OCI-M1 (cell line): ENCODE data around the gene TJAP1.
"Not testable (repeated sequence)": the region's sequence is repeated elsewhere in the genome, so short reads cannot be mapped to it uniquely, and the experiment has no call there.

Experiments used
- DNase-seq: peaks from one replicate; lab custom pipeline; 2025; lab: John Stamatoyannopoulos, UW

The TJAP1 gene

DNA sequence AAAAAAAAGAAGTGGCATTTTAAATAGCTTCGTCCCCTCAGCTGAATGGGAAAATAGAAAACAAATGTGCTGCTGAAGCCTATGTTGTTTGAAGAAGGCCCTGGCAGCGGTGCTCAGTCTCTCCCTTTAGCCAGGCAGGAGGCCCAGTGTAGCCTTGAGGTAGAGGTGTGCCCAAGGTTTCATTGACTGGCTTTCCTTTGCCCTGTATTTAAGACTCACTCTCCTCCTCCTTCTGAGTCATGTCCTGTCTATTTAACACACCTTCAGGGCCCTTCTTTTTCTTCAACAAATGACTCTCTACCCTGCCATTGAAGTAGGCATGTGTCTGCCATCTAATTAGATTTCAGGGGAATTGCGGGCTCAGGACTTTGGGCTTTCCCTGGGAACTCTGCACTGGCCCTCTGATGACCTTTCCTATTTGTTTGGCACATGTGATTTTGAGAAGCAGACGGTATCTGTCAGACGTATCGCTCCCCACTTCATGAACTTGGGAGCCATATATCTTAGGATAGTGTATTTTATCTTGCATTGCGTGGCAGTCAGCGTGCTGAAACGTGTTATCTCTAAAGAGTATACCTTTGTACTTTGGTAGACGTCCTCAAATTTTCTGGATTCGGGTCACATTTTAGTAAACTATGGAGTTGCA is 4.3 kb downstream of the TJAP1 start:
- DNase-seq = no peak

DNA sequence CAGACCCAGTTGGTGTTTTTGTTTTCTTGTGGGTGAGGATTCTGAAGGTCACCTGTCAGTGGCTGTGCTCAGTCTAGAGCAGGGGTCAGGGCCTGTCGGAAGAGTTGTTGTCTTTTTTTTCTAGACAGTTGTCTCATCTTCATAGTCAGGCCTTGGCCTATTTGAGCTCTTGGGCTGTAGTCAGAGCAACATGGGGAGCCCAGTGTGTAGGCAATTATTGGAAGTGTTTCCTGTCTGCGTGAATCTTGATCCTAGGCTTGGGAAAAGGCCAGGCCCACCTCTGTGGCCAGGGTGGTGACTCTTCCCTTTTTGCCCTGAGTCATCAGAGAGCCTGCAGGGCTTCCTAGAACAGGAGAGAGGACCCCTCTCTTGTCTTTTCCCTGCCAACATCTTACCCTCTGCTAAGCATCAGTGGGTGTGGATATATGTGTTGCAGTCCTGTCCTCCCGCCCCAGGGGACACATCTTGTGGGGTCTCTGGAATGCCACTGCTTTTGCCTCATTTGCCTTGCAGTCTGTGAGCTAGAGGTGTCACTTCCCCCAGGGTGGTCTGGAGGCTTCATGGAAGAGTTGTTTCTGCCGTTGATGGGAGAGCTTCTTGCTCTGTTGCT is 11.4 kb downstream of the TJAP1 start:
- DNase-seq = no peak

DNA sequence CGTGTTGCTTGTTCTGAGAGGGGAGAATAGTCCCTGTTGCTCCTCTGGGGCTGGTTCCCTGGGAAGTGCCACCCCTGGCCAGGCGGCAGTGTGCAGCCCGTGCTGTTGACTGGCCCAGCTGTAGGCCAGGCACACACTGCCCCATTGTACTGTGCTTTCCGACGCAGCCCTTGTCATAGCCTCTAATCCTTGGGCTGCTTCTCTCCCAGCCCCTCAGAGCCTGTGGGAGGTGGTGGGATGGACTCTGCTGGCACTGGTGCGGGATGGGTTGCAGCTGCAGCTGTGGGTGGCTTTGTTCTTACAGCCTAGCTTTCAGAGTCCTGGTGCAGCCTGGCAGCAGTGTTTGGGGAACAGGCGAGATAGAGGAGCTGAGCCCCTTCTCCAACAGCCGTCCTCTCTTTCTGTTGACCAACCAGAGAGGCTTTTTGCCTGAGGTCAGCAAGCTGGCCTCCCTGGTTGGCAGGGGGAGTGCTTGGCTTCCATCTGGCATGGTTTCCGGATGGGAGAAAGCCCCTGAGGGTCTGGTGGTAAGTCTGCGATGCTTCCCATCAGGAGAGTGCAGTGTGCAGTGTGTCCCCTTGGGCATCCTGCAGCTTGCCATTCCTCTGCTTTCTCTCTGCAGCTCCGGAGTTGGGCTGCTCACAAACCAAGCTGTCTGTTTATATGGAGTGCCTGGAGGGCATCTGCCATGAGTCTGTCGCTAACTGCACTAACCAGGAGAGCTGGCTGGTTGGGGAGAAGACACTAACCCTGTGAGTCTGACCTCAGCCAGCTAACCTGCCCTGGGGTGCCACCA is 12.1 kb downstream of the TJAP1 start:
- DNase-seq = no peak

DNA sequence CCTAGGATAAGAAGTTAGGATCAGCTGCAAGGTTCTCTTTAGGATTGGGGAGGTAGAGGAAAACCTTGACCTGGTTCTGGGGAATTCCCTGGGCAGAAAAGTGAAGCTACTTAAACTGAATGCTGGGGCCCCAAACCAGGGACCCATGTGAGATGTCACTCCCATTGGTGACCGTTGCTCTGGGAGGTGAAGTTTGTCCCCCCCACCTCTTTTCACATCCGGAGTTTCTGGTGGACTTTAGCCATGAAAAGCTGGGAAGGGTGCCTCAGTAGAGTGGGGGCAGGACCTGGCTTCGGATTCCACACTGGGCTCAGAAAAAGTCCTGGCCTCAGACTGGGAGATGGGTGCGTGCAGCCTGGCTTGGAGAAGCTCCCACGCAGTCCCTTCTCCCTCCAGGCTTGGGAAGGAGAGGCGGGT is 13.2 kb downstream of the TJAP1 start:
- DNase-seq = no peak

DNA sequence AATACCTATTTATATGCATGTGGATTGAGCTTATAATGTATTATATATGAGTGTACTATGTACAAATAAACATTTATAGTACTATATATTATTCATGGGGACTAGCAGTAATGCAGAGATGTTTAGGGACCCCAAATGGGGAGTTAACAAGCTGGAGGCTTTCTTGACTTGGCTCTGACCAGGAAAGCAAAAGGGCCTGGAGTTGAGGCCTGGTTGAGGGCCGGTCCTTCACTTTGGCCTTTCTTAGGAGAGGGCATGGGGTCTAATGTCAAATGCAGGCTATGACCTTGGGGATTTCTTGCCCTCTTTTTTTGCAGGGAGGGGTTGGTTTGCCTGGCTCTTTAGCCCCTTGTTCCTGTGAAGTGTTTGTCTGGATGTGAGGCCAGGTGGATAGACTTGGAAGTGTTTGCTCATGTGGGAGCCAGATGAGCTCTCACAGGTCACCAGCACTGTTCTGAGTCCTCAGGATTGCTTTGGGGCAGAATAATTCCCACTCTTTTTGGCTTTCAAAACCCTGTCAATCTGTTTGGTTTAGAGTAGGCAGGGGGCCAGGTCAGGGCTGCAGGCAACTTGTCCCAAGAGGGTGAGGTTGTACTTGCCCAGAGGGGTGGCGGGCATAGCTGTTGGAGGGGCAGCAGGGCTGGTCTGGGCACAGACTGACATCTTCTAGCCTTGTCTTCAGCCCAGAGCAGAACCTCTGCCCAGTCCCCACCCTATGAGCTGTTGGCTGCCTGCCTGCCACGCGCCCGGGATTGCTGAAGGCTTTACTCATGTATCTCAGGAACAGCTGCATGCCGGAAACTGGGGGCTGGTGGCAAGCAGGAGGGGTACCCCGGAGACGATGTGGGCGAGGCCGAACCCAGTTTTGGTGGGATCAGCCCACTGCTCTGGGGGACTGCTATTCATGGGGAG is 14.6 kb downstream of the TJAP1 start:
- no peak for DNase-seq

DNA sequence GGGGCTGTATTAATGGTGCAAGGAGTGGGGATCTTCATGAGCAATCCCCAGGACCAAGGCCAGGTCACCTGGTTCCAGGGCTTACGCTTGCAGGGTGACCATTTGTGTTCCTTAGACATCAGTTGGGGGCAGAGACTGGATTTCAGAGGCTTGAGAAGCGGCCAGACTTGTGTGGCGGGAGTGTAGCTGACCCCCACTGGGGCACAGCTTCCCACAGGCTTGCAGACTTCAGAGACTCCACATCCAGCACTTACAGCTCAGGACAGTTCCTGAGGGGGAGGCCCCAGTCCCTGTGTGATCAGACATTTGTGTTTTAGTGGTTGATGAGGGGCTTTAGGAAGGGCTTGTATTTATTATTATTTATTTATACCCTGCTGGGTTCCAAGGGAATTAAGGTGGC is 15.3 kb downstream of the TJAP1 start:
- no peak for DNase-seq

DNA sequence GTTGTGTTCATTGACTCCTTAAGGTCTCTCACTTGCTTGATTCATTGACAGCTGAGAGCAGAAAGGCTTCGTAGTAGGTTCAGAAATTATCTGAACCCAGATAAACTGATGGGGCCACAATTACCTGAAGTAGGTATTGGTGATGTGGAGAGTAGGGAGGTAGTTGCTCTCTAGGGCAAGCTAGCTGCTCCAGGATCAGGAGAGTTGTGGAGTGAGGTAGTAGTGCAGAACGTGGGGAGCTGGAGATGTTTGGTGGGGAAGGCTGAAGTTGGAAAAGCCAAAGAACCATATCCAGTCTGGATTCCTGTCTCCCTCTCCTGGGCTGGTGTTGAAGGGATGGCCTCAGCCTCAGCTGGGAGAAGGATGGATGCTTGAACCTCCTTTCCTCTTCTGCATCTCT is 15.9 kb downstream of the TJAP1 start:
- DNase-seq = no peak

DNA sequence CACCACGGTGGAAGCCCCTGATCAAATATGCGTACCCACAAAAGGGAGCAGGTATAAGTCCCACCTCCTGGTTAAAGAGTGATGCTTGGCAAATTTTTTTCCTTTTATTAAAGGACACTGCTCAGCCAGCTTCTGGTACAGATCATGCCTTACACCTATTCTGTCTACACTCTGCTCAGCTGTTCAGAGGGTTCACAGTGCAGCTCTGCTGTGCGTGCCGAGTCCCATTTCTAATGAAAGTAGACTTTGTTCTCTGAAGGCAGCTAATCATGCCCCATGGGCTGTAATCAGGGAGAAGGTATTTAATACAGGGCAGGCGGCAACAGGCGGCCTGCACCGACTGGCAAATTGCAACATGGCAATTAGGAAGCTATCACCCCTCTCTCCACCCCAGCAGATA is 16.5 kb downstream of the TJAP1 start:
- DNase-seq = no peak

DNA sequence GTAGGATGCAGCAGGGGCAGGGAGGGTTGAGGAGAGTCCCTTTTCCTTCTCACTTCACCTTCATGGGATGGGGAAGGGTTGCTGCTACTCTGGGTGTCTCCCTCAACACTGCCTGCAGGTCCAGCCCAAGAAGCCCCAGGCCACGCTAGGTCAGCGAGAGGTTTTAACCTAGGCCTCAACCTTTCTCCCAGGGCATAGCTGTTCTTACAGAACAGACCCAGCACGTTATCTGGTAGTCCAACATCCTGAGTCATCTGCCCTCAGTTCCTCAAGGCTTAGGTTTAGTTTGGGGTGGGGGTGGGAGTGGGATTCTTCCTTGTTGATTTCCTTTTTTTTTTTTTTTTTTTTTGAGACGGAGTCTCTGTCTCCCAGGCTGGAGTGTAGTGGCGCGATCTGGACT is 17.0 kb downstream of the TJAP1 start:
- DNase-seq = no peak

DNA sequence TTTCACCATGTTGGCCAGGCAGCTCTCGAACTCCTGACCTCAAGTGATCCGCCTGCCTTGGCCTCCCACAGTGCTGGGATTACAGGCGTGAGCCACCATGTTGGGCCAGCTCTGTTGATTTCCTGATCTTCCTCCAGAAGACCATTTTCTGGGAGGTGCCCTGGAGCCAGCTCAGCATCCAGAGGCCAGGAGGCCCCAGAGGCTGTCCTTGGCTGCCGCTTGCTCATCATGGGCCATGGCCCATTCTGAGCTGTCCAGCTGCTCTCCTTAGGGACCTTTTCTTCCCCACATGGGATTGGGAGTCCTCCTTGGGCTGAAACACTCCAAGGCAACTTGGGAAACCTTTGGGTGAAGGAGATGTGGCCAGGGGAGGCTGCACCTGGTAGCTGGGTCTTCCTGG is 17.4 kb downstream of the TJAP1 start:
- DNase-seq = no peak

DNA sequence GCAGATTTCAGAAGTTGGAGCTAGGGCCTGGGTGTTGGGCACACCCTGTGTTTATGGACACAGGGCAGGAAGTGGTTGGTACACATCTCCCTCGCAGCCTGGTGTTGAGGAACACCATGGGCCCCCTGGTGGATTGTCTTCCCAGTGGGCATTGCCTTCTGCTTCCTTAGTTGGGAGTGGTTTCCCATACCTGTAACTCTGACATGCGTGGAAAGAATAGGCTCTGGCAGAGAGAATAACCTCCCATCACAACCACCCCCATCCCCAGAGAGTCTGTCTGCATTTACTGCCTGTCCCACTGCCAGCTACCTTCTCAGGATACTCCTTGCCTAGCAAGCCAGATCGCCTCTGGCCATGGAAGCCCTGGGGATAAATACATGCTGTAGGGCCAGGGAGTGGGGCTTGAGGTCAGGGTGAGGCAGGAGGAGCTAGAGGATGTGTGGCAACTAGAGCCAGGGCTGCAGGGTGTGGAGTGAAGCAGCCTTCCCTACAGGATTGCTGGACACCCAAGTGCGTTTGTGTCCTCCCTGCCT is 18.1 kb downstream of the TJAP1 start:
- DNase-seq = no peak

DNA sequence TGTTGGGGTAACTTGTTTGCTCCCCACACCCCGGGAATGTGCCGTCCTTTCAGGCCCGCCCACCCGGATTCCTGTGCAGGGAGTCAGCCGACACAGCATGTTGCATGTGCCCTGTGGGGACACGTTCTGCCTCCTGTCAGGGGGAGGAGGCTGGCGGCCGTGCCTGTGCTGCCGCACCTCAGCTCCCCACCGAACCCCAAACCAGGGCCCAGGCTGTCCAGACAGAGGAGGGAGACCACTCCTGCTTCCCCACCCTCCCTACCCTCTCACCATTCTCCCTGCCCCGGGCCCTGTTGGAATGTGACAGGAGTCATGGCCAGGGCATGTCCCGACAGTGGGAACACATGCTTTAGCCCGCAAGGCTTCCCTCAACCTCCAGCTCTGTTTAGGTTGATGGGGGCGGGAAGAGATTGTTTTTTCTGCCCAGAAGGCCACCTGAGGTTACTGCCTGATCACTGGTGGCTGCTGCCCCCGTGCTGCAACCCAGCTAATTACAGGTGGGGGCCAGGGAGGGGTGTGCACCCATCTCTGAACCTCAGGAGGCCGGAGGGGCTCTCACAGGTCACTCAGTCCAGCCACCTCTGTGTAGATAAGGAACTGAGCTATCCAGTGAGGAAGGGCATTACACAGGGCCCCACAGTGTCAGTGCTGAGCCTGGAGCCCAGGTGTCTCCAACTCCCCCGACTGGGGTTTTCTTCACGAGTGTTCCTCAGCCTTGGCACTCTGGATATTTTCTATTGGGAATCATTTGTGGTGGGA is 19.2 kb downstream of the TJAP1 start:
- peak; percentile 10 for DNase-seq

DNA sequence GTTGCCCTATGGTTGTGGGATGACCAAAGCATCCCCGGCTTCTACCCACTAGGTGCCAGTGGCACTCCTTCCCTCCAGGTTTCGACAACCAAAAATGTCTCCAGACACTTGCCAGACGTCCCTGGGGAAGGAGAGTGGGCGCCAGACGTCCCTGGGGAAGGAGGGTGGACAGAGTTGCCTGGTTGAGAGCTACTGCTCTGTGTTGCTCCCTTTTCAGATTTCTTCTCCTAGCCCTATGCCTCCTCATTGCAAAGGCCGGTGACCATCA is 19.7 kb downstream of the TJAP1 start:
- DNase-seq = no peak

DNA sequence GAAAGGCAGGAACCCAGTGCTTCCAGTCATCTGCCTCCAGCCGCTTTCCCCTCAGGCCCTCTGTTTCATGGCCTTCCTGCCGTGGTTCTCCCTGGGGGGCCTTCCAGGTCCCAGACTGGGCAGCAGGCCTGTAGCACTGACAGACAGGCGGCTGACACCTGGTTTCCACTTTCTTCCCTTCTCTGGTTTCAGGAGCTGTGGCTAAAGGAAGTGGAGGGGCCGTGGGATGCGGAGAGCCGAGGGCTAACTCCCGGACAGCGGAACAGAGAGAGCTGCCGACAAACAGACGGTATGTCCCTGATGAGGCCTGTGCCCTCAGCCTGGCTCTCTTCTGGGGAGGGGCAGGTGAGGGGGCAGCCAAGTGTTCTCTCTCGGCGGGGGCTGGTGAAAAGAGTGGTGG is 20.3 kb downstream of the TJAP1 start:
- DNase-seq = no peak

DNA sequence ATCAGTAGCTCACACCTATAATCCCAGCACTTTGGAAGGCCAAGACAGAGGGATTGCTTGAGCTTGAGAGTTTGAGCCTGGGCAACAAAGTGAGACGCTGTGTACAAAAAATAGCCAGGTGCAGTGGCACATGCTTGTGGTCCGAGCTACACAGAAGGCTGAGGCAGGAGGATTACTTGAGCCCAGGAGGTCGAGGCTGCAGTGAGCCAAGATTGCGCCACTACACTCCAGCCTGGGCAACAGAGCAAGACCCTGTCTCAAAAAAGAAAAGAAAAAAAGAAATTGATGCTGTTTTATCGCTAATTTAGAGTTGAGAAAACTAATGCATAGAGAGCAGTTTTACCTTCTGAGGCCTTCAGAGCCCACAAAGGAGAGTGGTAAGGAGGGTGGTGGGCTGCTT is 20.9 kb downstream of the TJAP1 start:
- DNase-seq = not testable (repeated sequence)

DNA sequence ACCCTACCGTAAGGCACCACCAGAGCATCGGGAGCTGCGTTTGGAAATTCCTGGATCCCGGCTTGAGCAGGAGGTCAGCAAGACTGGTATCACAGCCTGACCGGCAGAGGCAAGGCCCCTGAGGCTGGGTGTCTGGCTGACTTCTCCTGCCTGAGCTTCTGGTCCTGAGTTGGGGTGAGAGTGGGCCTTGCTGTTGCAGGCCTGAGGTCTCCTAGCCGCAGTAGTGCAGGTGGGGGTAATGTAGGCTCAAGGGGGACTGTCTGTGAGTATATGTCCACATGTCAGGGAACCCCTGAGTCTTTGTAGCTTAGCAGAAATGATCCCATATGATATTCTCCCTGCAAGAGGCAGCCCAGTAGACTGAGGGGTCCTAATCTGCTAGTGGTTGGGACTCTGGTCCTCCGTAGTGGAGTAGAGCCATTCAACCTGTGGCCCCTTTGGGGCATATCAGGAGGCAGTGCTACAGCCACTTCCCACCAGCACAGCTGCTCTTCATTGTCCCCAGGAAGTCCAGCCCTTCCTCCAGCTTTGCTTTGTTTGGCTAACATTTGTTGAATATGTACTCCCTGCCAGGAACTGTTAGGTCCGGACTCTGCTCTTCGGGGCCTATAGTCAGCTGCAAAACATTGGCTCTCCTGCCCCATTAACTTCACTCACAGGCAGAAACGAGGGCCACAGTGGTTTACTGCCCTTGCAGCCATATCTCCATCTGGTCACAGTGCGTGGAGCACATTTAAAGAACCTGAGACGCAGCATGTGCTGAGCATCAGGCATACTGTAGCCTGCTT is 21.9 kb downstream of the TJAP1 start:
- no peak for DNase-seq

DNA sequence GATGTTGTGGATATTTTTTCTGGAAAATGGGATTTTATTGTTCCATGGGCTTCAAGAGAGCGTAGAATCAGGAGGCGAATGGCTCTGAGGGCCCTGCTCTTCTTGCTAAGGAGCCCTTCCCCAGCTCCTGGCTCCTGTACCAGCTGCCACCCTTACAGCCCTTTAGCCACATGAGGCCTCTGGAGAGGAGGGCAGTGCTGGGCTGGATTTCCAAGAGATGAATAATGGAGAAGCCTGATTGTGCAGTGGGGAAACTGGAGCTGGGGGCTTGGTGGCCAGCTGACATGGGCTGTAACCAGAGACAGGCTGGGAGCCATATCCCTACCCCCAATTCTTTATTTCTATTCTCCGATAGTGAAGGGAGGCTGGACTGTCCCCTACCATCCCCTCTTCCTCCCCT is 23.6 kb downstream of the TJAP1 start:
- DNase-seq = no peak

DNA sequence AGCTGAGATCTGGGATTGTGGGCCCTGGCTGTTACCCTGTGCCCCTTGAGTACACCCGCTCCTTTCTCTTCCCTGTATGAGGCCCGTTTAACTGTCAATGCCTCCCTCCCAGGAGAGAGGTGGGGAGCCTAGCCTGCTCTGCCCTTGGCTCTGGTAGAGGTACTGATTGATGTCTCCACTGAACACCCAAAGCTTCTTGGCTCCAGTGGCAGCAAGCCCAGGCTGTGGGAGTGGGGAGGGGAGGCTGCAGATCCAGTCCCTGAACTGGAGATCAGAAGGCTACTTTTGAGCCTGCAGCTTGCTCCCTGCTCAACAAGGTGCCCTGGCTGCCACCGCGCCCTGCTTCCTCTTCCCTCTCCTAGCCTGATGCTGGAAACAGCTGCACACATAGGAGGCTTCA is 25.3 kb downstream of the TJAP1 start:
- no peak for DNase-seq

DNA sequence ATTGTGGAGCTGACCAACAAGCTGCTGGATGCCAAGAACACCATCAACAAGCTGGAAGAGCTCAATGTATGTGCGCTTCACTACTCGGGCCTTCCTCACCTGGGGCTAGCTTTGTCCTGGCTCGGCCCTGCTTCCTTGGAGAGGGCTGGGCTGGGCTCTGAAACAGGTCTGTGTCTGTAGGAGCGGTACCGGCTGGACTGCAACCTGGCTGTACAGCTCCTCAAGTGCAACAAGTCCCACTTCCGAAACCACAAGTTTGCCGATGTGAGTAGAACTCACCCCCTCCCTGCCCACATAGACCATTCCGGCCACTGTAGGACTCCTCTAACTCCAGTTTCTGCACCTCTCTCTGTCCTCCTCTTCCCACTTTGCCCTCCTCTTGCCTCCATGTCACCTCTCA is 26.1 kb downstream of the TJAP1 start:
- DNase-seq = no peak

DNA sequence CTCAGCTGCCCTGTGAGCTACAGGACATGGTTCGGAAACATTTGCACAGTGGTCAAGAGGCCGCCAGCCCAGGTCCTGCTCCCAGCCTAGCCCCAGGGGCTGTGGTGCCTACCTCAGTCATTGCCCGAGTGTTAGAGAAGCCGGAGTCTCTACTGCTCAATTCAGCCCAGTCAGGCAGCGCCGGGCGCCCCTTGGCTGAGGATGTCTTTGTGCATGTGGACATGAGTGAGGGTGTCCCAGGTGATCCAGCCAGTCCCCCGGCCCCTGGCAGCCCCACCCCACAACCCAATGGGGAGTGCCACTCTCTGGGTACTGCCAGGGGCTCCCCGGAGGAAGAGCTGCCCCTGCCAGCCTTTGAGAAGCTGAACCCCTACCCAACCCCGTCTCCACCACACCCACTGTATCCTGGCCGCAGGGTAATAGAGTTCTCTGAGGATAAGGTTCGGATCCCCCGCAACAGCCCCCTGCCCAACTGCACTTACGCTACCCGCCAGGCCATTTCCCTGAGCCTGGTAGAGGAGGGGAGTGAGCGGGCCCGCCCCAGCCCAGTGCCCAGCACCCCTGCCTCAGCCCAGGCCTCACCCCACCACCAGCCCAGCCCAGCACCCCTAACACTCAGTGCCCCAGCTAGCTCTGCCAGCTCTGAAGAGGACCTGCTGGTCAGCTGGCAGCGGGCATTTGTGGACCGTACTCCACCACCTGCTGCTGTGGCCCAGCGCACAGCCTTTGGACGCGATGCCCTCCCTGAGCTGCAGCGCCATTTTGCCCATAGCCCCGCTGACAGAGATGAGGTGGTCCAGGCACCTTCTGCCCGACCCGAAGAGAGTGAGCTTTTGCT is 27.6 kb downstream of the TJAP1 start:
- no peak for DNase-seq
